Neutrophil (primary cell): ENCODE measurements around the gene CCDC144A.
"Not testable (repeated sequence)": the region's sequence is repeated elsewhere in the genome, so short reads cannot be mapped to it uniquely, and the experiment has no call there.

Experiments used
- H3K27ac ChIP-seq: fragments of 200-600 bp; sonication (generic); 2 replicates; pipeline ENCODE4 v1.5.1; 2016; ENCODE audit warnings: mild to moderate bottlenecking, moderate library complexity
- H3K27me3 ChIP-seq: fragments of 200-600 bp; sonication (generic); 2 replicates; pipeline ENCODE4 v1.6.0; 2016; ENCODE audit warnings: mild to moderate bottlenecking
- H3K36me3 ChIP-seq: fragments of 200-600 bp; sonication (generic); 2 replicates; pipeline ENCODE4 v1.5.1; 2017
- H3K4me1 ChIP-seq, 2 experiments: fragments of 200-600 bp in 1 of 2; sonication (generic) in 1 of 2; 1 replicate in 1 of 2; 2 replicates in 1 of 2; pipeline versions ENCODE4 v1.5.1 to v1.6.1; 2013 to 2016; ENCODE audit warnings: low read depth in 1 of 2, low read length in 1 of 2, mild to moderate bottlenecking in 1 of 2, moderate library complexity in 1 of 2; ENCODE audit not compliant: control insufficient read depth in 1 of 2, insufficient read depth in 1 of 2
- H3K4me3 ChIP-seq, 2 experiments: fragments of 200-600 bp in 1 of 2; sonication (generic) in 1 of 2; 1 replicate in 1 of 2; 2 replicates in 1 of 2; pipeline ENCODE4 v1.5.1; 2013 to 2016; ENCODE audit warnings: low read depth in 1 of 2, low read length in 1 of 2, mild to moderate bottlenecking in 1 of 2, moderate library complexity in 1 of 2
- H3K9me3 ChIP-seq: fragments of 200-600 bp; sonication (generic); 2 replicates; pipeline ENCODE4 v1.5.1; 2016
- CTCF ChIP-seq: fragments of 200-600 bp; sonication (generic); IDR thresholded peaks from 2 replicates; pipeline ENCODE4 v1.5.1; 2016; ENCODE audit warnings: antibody characterized with exemption

CCDC144A gene

GRCh38 chr17:16818340-16818739, 128.3 kb downstream of the CCDC144A start:
- TF ChIP-seq CTCF = no peak
- no peaks in the 10 kb centered on the region for H3K36me3 ChIP-seq
- no peak overlapping the region for H3K27ac ChIP-seq
- H3K4me3 ChIP-seq = no peak overlapping the region
- H3K9me3 ChIP-seq = no peaks in the 10 kb centered on the region
- H3K4me1 ChIP-seq = no peaks in the 10 kb centered on the region
- H3K27me3 ChIP-seq = no peaks in the 10 kb centered on the region

DNA sequence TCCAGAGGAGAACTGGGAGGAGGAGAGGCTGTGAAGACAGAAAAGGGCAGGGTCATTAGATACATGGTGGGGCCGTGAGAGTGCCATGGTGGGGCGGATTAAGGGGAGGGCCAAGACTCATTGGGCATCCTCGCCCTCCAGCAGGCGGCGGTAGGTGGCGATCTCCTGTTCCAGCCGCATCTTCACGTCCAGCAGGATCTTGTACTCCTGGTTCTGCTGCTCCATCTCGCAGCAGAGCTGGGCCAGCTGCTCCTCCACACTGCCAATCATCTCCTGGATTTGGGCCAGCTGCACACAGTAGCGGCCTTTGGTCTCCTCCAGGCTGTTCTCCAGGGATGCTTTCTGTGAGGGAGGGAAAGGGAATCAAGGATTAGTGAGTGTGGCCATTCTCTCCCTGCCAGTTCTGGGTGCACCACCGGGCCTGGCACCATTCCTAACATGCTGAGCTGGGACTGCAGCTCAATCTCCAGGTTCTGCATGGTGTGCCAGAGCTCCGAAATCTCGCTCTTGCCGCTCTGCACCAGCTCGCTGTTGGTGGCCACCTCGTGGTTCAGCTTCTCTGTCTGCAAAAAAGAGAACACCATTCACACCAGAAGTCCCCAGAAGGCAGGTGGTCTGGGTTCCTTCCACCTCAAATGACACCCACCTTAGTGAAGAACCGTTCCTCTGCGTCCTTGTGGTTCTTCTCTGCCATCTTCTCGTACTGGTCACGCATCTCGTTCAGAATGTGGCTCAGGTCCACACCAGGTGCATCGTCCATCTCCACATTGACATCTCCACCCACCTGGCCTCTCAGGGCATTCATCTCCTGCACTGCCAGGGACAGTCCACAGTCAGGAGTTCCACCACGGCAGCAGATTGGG, 129.0 kb downstream of the CCDC144A start:
- H3K27me3 ChIP-seq = no peaks in the 10 kb centered on the region

DNA sequence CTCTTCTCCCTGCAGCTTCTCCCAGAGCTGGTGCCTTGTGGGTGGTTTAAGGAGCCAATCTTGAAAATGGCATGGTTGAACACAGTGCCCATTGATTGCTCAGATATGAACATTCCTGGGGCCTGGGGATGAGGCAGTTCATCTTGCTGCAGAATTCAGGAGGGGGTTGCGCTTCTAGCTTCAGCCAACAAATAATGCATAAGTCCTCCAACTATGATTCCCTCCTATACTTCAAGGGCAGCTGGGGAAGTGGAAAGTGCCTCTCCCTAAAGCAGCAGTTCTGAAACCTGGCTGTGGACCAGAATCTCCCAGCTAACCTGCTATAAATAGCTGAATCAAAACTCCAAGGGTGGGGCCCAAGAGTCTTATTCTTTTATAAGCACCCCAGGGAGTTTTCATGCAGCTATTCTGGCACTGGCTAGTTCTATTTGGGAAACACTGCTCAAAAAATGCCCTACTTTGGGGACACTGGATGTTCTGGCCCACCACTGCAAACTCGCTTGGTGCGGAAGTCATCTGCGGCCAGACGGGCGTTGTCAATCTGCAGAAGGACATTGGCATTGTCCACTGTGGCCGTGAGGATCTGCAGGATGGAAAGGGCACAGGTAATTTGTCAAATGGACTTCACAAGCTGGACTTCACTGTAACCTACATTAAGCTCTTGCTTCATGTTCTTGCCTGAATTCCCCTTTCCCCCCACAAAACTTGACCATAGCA, 130.3 kb downstream of the CCDC144A start:
- no peaks in the 10 kb centered on the region for H3K27me3 ChIP-seq
- H3K9me3 ChIP-seq = no peaks in the 10 kb centered on the region
- H3K36me3 ChIP-seq = no peaks in the 10 kb centered on the region
- no peak overlapping the region for H3K4me3 ChIP-seq
- no peak overlapping the region for H3K27ac ChIP-seq
- no peak for TF ChIP-seq CTCF
- H3K4me1 ChIP-seq = no peaks in the 10 kb centered on the region

More for the DNA sequence above, 129.0 kb downstream of the CCDC144A start:
- H3K4me1 ChIP-seq = no peaks in the 10 kb centered on the region
- TF ChIP-seq CTCF = no peak
- no peak overlapping the region for H3K27ac ChIP-seq
- H3K36me3 ChIP-seq = no peaks in the 10 kb centered on the region
- H3K4me3 ChIP-seq = no peak overlapping the region
- no peaks in the 10 kb centered on the region for H3K9me3 ChIP-seq

DNA sequence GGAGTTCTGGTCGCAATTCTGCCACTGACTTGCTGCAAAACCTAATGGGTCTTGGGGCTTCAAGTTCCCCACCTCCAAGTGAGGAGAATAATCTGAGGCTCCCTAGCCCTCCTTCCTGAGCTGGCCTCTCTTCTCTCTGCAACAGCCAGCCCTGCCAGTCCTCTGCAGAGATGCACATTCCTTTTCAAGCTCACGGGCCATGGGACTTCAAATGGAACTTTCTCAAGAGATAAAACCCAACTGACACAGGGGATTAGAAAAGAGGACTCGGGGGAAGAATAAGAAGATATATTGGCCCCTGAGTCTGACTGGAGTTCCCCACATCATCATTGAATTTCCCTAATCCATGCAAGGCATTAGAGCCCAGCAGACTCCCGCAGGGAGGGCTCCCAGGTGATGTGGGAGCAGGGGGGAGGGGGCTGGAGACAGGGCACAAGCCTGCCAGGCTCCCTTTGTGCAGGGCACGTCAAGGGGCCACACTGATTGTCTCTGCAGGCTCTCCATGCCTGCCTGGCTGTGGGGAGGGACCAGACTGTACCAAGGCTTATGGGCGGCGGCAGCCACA, 131.0 kb downstream of the CCDC144A start:
- Histone ChIP-seq H3K4me1 (no peaks in the 10 kb centered on the region), H3K27me3 (no peaks in the 10 kb centered on the region), H3K36me3 (no peaks in the 10 kb centered on the region), H3K4me3 (no peak overlapping the region), H3K9me3 (no peaks in the 10 kb centered on the region), H3K27ac (no peak overlapping the region)
- TF ChIP-seq CTCF = no peak

GRCh38 chr17:16822133-16822532, 132.1 kb downstream of the CCDC144A start:
- H3K4me1 ChIP-seq, H3K27me3 ChIP-seq, H3K9me3 ChIP-seq, H3K36me3 ChIP-seq, H3K4me3 ChIP-seq, H3K27ac ChIP-seq: not testable (repeated sequence)

DNA sequence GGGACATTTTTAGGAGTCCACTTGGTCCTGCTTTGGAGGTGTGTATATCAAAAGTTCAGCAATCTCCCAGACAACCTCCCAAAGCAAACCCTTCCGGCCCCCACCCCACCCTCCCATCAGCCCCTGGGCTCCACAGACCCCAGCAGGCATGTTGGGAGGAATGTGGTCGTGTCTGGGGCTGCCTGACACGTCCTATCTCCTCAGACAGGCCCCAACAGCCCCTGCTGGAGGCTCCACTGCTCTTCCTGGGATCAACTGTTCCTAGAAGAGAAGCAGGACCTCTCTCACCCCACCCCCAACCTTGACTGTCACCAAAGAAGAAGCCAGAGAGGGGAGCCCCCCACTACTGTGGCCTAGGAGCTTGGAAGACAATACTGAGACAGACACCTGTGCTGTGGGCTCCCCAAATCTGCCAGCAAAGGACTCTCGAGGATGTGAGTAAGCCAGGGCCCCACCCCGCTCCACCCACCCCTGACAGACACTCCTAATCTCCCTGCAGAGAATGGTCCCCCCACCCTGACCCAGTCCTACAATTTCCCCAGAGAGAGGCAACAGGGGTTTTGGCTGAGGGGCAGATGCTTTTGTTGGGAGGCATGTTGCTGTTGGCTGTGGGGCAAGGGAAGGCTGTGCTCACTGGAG, 133.8 kb downstream of the CCDC144A start:
- not testable (repeated sequence) for H3K27me3 ChIP-seq, H3K4me3 ChIP-seq, H3K36me3 ChIP-seq, H3K27ac ChIP-seq, H3K4me1 ChIP-seq, H3K9me3 ChIP-seq
